Type B pancreatic cell (in vitro differentiated cells): Measurements from ENCODE around the gene MEGF9. TPM values are rescaled to one million over a fixed set of nuclear protein-coding genes. Genes with fewer than 3 reads are reported as not detected.

Source experiments
- DNase-seq: peaks from one replicate; pipeline ENCODE4 v3.0.0; 2021; ENCODE audit warnings: mixed read lengths; ENCODE audit not compliant: unreplicated experiment; ENCODE audit errors: extremely low spot score
- H3K27ac Mint-ChIP-seq: 2 replicates; pipeline ENCODE4 v1.8.0; 2021; ENCODE audit warnings: mild to moderate bottlenecking, mixed read lengths
- H3K27me3 Mint-ChIP-seq: 2 replicates; pipeline ENCODE4 v1.8.0; 2021; ENCODE audit warnings: mixed read lengths
- H3K36me3 Mint-ChIP-seq: 2 replicates; pipeline ENCODE4 v1.8.0; 2021; ENCODE audit warnings: mixed read lengths
- H3K4me1 Mint-ChIP-seq: one replicate; pipeline ENCODE4 v1.8.0; 2021; ENCODE audit warnings: mixed read lengths; ENCODE audit not compliant: unreplicated experiment
- H3K4me3 Mint-ChIP-seq: 2 replicates; pipeline ENCODE4 v1.8.0; 2021; ENCODE audit warnings: mild to moderate bottlenecking, mixed read lengths
- H3K9me3 Mint-ChIP-seq: 2 replicates; pipeline ENCODE4 v1.8.0; 2021; ENCODE audit warnings: mixed read lengths
- total RNA-seq: library from RNA; stranded (reverse); gene quantifications from 2 replicates; pipeline ENCODE4 v1.2.1, GENCODE V29; 2021; ENCODE audit warnings: low replicate concordance
- TF ChIP-seq, protein P1 (sequence below): fragments of 200-600 bp; sonication (generic); conservative IDR thresholded peaks from 2 replicates; pipeline ENCODE4 v1.5.0; 2021; ENCODE audit warnings: antibody characterized with exemption, mild to moderate bottlenecking

The MEGF9 gene
- total RNA-seq, 1 donor from 2014 or later = 14.7 TPM

DNA sequence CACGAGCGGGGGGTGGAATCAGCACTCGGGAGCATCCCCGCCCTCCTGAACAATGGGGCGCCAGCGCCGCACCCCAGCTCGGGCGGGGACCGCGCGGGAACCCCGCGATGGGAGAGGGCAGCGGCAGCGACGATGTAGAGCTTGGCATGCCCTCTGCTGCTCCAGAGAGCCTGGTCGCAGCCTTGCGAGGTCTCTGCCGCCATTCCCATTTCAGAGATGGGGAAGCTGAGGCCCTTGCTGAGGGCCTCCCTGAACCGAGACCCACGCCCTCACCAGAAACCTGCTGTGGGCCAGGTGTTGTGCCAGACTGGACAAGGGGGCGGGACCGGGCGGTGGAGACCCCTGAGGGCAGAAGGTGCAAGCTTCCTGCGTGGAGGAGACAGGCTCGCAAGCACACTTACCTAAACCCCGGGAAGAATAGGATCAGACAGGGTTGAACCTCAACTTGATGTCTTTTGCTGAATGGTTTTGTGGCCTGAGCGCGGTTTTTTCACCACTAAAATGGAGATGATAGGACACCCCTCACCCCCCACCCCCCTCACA lies 647 bp upstream of the MEGF9 start:
- H3K27me3 Mint-ChIP-seq = no peaks in the 10 kb centered on the region
- peak overlapping the region; percentile 70 for H3K27ac Mint-ChIP-seq
- peaks cover 35% of the 10 kb centered on the region for H3K4me1 Mint-ChIP-seq
- no peaks in the 10 kb centered on the region for H3K9me3 Mint-ChIP-seq
- H3K36me3 Mint-ChIP-seq = no peaks in the 10 kb centered on the region
- H3K4me3 Mint-ChIP-seq = peak overlapping the region; percentile 72
- no peak for DNase-seq
- TF ChIP-seq, protein P1, sequence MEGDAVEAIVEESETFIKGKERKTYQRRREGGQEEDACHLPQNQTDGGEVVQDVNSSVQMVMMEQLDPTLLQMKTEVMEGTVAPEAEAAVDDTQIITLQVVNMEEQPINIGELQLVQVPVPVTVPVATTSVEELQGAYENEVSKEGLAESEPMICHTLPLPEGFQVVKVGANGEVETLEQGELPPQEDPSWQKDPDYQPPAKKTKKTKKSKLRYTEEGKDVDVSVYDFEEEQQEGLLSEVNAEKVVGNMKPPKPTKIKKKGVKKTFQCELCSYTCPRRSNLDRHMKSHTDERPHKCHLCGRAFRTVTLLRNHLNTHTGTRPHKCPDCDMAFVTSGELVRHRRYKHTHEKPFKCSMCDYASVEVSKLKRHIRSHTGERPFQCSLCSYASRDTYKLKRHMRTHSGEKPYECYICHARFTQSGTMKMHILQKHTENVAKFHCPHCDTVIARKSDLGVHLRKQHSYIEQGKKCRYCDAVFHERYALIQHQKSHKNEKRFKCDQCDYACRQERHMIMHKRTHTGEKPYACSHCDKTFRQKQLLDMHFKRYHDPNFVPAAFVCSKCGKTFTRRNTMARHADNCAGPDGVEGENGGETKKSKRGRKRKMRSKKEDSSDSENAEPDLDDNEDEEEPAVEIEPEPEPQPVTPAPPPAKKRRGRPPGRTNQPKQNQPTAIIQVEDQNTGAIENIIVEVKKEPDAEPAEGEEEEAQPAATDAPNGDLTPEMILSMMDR = no peak

DNA sequence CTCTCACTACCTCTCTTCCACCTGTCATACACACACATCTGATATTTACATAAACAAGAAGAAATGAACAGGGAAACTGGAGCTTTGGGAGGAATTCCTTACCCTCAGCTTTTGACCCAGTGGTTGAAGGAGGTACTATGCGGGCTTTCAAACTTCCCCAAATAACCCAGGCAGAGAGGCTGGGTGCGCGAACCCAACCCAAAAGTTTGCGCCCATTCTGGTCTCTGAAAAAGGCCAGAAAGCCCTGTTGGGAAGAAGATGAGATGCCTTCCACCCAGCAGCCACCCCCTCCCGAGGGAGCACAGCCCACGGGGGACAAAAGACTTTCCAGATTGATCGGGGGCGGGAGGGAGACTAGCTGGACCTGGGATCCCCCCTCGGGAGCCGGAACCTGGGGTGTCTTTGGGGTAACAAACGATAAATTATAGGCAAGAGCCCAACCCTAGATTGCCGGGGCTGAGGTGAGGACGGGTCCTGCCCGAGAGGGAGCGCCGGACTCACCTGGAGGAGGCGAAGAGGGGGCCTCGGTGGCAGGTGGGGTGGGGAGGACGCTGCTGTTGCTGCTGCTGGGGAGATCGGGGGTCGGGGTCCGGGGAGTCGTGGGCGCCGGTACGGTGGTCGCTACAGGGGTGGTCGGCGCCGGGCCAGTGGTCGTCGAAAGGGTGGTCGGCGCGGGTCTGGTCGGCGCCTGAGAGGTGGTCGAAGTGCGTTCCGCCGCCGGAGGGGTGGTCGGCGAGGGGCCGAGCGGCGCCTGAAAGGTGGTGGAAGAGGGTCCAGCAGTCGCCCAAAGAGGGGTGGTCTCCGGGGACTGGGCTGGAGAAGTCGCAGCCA lies 798 bp downstream of the MEGF9 start:
- Mint-ChIP-seq H3K27me3 (no peaks in the 10 kb centered on the region), H3K27ac (peak overlapping the region; percentile 64), H3K9me3 (no peaks in the 10 kb centered on the region), H3K4me1 (peaks cover 35% of the 10 kb centered on the region), H3K36me3 (peaks cover 3% of the 10 kb centered on the region), H3K4me3 (peak overlapping the region; percentile 84)
- TF ChIP-seq, protein P1 = peak; percentile 50
- DNase-seq = no peak

DNA sequence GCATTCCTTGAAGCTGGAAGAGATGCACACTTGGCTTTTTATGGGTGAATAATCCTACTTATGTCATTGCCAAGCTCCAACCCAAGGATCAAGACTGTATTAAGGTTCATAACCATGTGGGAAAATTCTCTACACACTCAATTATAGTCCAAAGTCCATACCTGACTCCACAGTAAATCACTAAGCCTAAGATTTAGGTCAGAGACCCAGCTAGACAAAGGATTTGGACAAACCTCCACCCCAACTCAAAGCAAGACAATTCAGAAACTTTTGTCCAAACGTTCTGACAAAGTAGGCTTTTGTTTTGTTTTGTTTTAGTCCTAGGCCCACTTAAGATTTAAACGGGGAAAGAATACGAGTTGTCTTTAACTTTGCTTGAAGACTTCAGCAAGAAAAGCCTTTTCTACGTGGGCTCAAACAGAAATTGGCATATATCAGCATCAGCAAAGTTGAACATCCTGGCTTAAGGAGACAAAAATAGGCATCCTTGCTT lies 1.7 kb downstream of the MEGF9 start:
- Mint-ChIP-seq H3K9me3 (no peaks in the 10 kb centered on the region), H3K4me3 (peak overlapping the region; percentile 84), H3K36me3 (peaks cover 3% of the 10 kb centered on the region), H3K27ac (peak overlapping the region; percentile 64), H3K27me3 (no peaks in the 10 kb centered on the region), H3K4me1 (peaks cover 35% of the 10 kb centered on the region)
- no peak for DNase-seq
- TF ChIP-seq, protein P1 = no peak

DNA sequence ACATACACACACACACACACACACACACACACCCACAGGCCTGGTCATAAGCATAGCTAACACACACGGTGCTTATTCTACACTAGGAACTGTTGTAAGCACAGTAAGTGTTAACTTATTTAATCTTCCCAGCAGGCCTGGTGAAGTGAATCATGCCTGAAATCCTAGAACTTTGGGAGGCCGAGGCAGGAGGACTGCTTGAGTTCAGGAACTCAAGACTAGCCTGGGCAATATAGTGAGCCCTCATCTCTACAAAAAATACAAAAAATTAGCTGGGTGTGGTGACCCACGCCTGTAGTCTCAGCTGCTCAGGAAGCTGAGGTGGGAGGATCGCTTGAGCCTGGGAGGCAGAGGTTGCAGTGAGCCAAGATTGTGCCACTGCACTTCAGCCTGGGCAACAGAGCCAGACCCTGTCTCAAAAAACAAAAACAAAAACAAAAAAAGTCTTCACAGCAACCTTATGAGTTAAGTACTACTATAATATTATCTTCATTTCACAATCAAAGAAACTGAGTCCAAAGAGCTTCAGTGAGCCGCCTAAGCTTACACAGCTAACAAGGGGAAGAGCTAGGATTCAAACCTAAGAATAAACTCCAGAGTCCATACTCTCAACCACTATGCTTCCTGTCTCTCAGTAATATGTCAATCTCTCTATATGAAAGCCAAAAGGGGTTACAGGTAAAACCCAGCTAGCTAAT lies 2.3 kb downstream of the MEGF9 start:
- Mint-ChIP-seq H3K27me3 (no peaks in the 10 kb centered on the region), H3K4me3 (peak overlapping the region; percentile 84), H3K27ac (peak overlapping the region; percentile 64), H3K4me1 (peaks cover 40% of the 10 kb centered on the region), H3K9me3 (no peaks in the 10 kb centered on the region), H3K36me3 (peaks cover 3% of the 10 kb centered on the region)
- TF ChIP-seq, protein P1 = no peak
- no peak for DNase-seq

DNA sequence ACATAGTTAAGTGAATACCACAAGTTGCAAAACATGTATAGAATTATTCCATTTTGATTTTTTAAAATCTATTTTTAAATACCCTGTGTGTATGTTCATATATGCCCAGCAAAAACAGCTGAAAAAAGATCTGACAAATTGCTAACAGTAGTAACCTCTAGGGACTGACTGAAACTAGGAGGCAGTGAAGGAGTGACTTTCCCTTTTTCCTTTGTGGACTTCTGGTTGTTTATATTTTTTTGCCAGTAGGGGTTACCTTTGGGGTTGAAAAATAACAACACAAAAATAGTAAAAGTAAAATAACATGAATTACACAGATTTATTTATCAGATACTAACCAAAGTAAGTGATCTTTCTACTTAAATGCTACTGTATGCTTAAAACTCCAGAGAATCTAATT lies 2.9 kb downstream of the MEGF9 start:
- TF ChIP-seq, protein P1 = peak; percentile 39
- Mint-ChIP-seq H3K36me3 (peaks cover 3% of the 10 kb centered on the region), H3K4me3 (peak overlapping the region; percentile 55), H3K4me1 (peaks cover 39% of the 10 kb centered on the region), H3K27ac (no peak overlapping the region), H3K27me3 (no peaks in the 10 kb centered on the region), H3K9me3 (no peaks in the 10 kb centered on the region)
- DNase-seq = no peak
